ENCODE results near the gene ZNF417.
"Not testable (repeated sequence)": the region's sequence is repeated elsewhere in the genome, so short reads cannot be mapped to it uniquely, and the experiment has no call there.

ZNF417 gene

DNA sequence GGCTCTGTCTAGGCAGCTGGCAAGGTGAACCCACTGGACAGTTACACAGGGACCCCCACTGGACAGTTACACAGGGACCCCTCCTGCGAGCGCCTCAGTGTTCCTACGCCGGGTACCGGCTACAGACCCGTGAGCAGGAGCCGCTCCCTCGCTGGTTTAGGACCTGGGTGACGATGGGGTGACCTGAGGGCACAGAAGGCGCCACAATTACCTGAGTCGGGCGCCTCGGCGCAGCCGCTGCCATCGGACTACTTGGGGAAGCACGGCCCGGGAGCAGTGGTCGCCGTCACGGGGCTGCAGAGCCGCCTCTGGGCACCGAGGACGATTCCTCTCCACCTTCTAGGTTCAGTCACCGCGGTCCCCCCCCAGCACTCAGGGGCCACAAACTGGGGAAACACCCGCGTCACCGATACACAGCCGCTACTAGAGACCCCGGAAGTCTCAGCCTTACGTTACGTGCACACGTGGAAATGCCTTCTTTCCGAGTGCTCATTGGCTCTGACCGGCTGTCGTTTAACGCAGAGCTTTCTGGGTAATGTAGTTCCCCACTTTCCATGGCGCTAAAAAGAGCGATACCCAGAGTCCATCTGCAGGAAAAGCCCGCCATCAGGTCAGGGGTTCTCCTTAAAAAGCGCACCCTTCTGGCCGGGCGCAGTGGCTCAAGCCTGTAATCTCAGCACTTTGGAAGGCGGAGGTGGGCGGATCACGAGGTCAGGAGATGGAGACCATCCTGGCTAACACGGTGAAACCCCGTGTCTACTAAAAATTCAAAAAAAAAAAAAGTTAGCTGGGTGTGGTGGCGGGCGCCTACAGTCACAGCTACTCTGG lies at the start of gene ZNF417:
Gene ZNF417 (minus strand): TSS at position 425 of the 828 bp plus-strand sequence. CDS start 181 bp downstream, at position 244.
- DNase-seq, result peak; percentile 91

DNA sequence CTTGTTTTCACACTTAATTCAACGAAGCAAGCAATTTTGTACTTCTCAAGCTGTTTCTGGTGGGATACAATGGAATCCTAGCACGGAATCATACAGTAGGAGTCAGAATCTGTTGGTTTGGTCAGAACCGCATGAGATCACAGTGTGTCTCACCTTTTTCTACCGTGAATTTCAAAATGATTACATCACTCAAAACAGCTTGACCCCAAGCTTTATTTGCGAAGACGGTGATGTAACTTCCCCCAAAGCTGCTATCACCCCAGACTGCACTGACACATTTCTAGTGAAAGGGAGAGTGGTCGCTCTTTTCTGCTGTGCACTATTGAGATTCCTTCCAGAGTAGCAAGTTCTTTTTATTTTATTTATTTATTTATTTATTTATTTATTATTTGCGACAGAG lies 48.4 kb upstream of the ZNF417 start:
- no peak for DNase-seq

DNA sequence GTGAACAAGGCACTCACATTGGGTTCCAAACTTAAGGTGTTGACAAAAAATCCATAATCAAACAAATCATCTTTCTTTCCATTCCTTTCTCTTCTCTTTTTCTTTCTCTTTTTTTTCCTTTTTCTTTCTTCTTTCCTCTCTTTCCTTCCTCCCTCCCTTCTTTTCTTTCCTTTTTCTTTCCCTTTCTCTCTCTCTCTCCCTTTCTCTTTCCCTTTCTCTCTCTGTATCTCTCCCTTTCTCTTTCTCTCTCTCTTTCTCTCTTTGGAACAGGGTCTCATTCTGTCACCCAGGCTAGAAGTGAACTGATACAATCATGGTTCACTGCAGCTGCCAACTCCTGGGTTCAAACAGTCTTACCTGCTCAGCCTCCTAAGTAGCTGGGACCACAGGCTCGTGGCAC lies 45.4 kb upstream of the ZNF417 start:
- DNase-seq, result no peak

DNA sequence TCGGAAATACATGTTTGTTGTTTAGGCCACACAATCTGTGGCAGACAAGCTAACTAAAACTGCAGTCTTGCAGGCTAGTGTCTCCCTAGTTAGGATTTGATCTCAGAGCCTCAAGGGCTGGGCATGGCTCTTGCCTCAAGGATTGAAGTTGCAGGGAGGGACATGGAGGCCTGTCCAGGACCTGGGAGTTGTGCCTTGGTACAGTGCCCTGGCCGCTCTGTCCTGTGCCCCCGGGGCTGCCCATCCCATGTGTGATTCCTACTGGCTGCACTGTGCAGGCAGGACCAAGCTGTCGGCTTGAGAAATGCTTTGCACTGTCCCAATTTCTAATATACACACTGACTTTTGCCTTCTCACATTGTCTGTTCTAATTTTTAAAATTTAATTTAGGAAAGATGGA lies 38.6 kb upstream of the ZNF417 start:
- no peak for DNase-seq

DNA sequence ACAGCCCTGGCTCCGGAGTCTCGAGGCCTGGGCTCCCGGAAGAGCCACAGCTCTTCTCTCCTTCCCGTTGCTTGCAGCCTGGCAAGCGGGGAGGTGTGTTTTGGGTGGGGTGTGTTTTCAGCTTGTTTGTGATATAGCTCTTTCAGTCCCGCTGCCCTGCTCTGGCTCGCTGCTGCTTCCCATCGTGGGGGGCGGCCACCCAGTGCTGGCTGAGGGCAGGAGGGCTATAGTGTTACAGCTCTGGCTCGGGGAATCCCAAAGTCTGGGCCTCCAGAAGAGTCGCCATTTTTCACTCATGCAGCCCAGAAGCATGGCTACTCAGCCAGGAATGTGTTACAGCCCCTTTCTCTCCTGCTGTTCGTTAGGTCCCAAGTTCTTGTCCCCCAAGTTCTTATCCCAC lies 33.3 kb upstream of the ZNF417 start:
- no peak for DNase-seq

DNA sequence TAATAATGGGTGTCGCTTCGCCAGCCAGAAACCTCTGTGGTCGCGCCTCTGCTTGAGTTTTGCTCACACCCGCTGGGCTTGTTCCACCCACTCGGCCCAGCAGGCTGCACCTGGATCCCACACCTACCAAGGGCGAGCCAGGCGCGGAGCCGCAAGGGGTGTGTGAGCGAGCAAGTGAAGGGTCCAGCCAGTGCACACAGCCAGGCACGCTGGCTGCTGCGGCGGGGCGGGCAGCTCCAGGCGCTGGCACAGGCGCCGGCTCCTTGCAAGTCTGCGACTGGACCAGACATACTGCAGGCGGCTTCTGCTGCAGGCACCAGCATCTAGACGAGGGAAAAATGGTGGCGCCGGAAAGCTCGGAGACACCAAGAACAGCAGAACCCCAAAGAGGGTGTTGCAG lies 32.9 kb upstream of the ZNF417 start:
- no peak for DNase-seq

DNA sequence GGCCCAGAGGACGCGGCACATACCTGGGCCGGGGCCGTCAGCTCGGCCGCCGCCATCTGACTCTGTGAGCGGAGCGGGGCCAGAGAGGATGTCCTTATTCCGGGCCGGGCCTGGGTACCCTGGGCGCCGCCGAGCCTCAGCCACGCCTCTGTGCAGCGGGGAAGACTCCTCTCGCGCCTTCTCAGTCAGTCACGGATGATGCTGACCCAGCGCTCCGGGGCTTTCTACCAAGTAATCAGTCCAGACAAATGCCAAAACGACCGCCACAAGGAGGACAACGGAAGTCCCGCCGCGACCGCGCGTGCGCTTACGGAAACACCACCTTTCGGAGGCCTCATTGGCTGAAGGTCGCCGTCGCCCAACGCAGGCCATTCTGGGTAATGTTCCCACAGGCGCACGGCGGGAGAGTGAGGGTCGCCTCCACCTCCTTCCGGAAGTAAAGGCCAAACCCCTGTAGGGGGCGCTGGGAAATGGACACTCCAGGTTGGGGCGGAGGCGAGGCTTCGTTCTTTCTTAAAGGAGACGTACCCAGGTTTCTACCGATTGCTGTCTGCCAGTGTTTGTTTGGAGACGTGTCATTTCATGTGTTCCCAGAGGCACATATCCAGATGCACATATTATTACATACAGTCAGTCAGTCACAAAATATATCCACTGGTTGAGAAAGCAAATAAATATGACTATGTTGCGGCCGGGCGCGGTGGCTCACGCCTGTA lies 31.2 kb upstream of the ZNF417 start, which contains the start of gene ZNF256:
Gene ZNF256 (minus strand): TSS at position 288 of the 716 bp plus-strand sequence. CDS start 232 bp downstream, at position 56.
- peak; percentile 98 for DNase-seq

DNA sequence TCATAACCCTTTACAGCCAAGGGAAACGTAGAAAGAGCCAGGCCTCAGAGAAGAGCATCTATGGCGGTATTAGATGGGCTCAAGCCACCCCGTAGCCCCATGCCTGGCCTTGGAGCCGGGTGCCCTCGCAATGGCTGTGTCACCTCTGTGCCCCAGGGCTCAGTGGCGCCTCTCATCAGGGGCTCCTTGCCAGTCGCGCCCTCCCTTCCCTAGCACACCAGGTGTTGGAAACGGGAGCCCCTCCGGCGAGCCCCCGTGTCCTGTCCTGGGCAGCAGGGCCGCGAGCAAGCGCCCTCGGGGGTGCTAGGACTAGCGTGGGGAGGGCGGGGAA lies 30.7 kb upstream of the ZNF417 start:
- no peak for DNase-seq

DNA sequence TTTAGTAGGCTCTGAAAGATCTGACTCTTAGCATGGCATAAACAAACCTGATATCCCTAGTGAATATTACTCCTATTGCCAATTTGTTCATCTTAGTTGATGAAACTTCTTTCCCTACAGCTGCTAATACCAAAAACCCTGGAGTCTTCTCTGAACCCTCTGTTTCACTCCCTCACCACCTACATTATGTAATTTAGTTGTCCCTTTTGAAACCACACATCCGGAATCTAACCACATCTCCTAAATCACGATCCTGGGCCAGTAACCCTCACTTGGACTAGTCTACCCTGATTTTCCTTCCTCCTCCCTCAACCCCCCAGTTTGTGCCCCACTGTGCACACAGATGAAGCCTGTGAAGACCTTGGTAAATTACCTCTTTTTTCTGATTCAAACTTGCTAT lies 29.9 kb upstream of the ZNF417 start:
- DNase-seq, result no peak

DNA sequence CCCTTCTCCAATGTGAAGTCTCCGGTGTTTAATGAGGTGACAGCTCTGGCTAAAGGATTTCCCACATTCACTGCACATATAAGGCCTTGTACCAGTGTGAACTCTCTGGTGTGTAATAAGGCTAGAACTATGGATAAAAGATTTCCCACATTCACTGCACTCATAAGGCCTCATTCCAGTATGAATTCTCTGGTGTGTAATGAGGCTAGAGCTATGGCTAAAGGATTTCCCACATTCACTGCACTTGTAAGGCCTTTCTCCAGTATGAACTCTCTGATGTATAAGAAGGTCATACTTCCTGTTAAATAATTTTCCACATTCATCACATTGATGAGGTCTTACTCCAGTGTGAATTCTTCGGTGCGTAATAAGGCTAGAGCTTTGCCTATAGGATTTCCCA lies 25.2 kb upstream of the ZNF417 start:
- DNase-seq, result no peak

DNA sequence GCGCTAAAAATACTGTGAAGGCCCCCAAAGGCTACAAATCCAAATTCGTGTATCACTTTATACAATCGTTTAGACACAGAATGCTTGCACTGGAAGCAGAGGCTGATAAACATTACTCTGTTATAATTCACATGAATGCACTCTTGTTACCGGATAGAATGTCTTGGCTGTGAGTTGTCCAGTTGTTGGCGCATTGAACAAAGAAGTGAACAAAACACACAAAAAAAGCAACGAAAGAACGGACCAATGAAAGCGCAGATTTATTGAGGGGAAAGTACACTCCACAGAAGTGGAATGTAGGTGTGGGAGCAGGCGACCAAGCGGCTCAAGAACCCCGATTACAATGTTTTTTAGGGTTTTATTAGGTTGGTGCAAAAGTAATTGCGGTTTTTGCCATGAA lies 19.3 kb upstream of the ZNF417 start:
- DNase-seq, result no peak

DNA sequence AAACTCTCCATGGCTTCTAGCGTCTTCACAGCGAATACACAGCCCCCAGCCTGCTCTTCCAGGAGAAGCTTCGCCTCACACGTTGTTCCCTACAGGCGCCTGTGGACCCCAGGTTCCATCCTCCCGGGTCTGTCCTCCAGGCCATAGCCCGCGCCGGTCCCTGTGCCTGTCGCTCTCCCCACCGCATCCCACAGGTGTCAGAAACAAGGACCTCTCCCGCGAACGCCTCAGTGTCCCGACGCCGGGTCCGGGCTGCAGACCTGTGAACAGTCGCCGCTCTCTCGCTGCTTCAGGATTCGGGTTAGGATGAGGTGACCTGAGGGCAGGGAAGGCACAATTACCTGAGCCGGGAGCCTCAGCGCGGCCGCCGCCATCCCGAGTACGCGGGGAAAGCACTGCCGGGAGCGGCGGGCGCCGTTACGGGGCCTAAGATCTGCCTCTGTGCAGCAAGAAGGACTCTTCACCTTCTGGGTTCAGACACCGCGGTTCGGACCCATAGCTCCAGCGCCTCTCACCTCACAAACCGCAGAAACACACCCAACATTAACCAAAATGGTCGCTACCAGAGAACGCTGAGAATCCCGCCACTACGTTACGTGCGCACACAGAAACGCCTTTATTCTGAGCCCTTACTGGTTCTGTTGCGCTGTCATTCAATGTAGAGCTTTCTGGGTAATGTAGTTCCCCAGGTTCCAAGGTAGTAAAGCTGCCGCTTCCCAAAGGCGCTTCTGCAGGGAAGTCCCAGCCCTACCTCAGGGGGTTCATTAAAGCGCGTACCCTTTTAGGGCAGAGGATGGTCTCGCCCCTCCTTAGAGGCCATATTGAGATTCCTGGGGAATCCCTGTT lies 18.7 kb upstream of the ZNF417 start, which contains the start of gene ZNF418:
Gene ZNF418 (minus strand): TSS at position 583 of the 846 bp plus-strand sequence. CDS start 1,580 bp downstream, outside the sequence.
- DNase-seq, result peak; percentile 82

DNA sequence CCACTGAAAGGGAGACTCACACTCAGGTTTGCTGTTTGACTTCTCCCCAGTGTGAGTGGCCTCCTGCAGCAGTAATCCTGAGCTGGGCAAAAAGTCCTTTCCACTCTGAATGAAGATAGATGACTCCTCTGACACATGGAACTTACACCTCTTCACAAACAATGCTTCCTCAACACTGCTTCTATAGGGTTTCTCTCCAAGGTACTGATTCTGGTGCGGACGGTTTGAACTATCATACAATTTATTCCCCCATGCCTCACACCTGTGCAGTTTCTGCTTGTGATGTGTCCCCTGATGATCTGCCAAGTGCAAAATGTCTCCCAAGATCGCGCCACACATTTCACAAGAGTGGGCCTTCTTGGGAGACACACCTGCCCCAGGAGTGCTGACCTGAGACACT lies 11.2 kb upstream of the ZNF417 start:
- DNase-seq, result no peak

DNA sequence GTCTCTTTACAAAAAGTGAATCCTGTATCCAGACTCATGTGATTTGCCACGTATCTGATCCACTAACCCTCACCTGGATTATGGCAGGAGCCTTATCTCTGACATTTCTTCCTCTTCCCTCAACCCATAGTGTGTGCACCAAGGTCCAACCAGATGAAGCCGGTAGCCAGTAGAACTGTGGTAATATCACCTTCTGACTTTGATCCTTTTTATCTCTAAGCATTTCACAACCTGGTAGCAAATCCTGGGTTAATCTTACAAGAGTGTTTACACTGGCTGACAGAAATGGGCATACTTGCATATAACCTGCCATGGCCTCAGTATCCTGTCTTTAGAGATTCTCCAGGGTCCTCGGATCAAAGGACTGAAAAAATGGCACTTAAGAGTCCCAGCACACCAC lies 1.9 kb downstream of the ZNF417 start:
- DNase-seq, result no peak

DNA sequence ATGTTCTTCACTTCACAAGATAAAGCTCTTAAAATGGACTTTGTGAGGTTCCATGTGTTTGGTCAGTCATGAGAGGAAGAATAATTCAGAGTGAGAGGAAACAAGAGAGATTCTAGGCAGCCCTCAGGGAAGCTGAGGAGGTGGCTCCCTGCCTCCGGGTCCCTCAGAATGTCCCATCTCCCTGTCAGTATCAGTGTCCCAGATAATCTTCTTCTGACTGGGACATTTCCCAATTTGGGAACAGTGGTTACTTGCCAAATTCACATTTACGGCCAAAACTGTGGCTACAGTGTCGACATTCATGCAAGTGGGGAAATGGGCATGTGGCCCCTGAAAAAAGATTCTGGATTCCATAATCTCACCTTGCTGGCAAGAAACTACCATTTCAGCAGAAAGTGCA lies 9.0 kb downstream of the ZNF417 start:
- no peak for DNase-seq

DNA sequence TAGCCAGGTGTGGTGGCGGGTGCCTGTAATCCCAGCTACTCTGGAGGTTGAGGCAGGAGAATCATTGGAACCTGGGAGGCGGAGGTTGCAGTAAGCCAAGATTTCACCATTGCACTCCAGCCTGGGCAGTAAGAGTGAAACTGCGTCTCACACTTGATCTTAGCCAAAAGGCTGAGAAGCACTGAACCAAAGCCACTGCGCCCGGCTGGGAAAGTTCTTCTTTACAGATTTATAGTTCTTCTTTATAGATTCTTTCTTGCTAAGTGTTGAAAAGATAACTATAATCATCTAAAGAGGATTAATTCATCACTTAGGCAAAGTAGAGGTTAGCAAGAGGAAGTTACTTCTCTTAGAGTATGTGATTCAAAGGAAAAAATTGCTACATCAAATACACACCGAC lies 11.1 kb downstream of the ZNF417 start:
- no peak for DNase-seq

DNA sequence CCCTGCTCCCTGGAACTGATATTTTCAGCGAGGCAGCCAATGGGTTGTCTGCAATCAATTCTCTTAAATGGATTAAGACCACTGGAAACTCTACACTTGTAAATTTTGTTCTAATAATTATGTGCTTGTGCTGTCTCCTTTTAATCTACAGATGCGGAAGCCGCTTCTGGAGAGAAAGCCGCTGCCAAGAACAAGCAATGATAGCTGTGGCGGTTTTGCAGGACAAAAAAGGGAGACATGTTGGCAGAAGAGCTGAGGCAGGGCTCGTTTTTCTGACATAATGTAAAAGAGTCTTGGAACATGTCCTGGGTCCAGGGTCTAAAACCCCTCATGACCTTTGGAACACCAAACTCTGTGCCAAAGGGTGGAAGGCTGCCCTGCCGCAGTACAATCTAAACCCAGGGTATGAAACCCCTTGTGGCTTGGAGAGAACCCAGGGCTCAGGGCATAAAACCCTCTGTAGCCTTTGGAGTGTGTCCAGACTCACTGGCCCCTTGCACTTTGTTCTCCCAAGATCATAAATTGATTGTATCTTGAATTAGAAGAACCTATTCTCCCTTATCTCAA lies 12.7 kb downstream of the ZNF417 start:
- no peak for DNase-seq

DNA sequence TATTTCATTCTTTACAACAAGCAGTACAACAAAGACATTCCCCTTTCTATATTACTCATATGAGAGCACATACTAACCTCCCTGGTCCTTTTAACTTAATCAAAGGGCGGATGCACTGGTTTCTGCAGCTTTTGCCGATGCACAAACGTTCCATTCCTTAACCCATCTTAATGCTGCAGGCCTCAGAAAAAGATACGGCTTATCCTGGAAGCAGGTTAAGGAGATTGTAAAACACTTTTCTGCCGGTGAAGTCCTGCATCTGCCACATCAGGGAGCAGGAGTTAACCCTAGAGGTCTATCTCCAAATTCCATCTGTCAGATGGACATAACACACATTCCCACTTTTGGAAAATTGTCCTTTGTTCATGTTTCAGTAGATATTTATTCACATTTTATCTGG lies 16.1 kb downstream of the ZNF417 start:
- DNase-seq, result no peak

DNA sequence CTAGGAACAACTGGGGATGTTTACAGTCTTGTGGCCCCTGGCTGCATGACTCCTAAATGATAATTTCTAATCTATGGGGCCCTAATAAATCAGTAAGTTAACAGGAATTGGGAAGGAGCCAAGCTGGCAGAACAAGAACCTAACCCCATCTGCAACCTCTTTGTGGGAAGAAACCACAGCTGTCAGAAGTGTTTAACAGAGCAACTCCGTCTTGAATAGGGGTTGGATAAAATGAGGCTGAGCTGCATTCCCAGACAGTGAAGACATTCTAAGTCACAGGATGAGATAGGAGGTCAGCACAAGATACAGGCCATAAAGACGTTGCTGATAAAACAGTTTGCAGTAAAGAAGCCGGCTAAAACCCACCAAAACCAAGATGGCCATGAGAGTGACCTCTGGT lies 25.7 kb downstream of the ZNF417 start:
- DNase-seq, result not testable (repeated sequence)

DNA sequence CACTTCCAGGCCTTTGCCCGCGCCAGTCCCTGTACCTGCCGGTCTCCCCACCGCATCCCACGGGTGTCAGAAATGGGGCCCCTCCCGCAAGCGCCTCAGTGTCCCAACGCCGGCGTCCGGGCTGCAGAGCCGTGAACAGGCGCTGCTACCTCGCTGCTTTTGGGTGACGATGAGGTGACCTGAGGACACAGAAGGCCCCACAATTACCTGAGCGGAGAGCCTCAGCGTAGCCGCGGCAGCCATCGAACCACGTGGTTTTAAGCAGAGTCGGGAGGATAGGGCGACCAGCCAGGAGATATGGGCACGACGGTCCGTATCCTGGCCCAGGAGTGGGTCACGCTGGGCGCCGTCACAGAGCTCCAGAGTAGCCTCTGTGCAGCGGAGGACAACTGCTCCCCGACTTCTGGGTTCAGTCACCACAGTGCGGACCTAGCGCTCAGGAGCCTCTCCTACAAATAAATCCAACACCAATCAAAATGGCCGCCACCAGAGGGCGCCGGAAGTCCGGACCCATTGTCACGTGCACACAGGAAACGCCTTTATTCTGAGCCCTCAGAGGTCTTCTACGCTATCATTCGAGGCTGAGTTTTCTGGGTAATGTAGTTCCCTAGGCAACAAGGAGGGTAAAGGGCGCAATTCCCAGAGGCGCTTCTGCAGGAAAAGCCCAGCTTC lies 27.7 kb downstream of the ZNF417 start, which contains the start of gene ZNF814:
Gene ZNF814 (minus strand): TSS at position 478 of the 672 bp plus-strand sequence. CDS start 235 bp downstream, at position 243.
- DNase-seq, result no peak

DNA sequence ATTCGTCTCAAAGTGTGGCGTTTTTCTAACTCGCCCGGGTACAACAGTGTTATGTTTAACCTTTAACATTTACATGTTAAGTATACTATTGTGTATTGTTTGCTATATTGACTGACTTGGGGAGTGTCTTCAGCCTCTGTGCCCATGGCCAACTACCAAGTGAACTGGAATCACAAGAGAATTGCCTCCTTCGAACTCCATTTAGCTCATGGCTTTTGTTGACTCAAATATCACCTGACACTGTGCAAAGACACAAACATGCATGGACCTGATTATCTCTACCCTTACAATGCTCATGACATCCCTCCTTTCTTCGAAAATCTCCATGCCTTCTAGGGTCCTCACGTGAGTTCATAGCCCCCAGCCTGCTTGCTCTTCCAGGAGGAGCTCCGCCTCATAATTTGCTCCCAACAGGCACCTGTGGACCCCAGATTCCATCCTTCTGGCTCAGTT lies 28.3 kb downstream of the ZNF417 start:
- no peak for DNase-seq
